ENCODE results near the gene PACS2.

DNA sequence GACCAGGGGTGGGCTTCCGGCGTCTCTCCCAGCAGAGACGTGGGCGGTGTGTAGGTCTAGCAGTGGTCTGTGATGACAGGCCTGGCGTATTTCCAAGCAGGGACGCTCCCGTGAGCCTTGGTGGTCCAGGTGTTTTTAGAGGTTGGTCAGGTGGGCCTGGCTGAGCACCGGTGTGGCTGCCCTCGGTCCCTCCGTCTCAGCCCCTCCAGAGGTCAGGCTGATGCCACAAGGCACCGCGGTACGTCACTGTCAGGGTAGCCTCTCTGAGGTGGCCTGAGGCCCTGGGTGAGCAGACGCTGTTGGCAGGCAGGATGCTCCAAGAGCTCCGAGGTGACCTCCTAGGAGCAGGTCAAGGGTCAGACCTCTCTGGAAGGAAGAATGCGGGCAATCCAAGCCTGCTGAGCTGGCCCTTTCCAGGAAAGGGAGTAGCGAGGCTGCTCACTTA is 118.6 kb downstream of the PACS2 start:
- TF ChIP-seq, protein P1, sequence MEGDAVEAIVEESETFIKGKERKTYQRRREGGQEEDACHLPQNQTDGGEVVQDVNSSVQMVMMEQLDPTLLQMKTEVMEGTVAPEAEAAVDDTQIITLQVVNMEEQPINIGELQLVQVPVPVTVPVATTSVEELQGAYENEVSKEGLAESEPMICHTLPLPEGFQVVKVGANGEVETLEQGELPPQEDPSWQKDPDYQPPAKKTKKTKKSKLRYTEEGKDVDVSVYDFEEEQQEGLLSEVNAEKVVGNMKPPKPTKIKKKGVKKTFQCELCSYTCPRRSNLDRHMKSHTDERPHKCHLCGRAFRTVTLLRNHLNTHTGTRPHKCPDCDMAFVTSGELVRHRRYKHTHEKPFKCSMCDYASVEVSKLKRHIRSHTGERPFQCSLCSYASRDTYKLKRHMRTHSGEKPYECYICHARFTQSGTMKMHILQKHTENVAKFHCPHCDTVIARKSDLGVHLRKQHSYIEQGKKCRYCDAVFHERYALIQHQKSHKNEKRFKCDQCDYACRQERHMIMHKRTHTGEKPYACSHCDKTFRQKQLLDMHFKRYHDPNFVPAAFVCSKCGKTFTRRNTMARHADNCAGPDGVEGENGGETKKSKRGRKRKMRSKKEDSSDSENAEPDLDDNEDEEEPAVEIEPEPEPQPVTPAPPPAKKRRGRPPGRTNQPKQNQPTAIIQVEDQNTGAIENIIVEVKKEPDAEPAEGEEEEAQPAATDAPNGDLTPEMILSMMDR (IDR thresholded peaks at IDR 0.05; ENCODE audit: extremely low read depth in 1 of 2, insufficient read depth in 1 of 2, low read depth in 1 of 2, low read length in 2 of 2): no peak
- TF ChIP-seq FOS (IDR thresholded peaks at IDR 0.05; ENCODE audit: borderline replicate concordance, insufficient read depth, low read length): no peak
- TF ChIP-seq EZH2 (IDR thresholded peaks at IDR 0.05; ENCODE audit: borderline replicate concordance, low read depth, low read length, severe bottlenecking): no peak
- TF ChIP-seq POLR2A (IDR thresholded peaks at IDR 0.05; ENCODE audit: low read depth, low read length): no peak
- no peak for TF ChIP-seq GATA2 (IDR thresholded peaks at IDR 0.05; ENCODE audit: insufficient read depth, insufficient read length, low read depth, low read length)
- no peak for TF ChIP-seq JUN (IDR thresholded peaks at IDR 0.05; ENCODE audit: borderline replicate concordance, insufficient read depth, insufficient read length, low read depth)
- TF ChIP-seq, protein P2, sequence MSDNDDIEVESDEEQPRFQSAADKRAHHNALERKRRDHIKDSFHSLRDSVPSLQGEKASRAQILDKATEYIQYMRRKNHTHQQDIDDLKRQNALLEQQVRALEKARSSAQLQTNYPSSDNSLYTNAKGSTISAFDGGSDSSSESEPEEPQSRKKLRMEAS (IDR thresholded peaks at IDR 0.05; ENCODE audit: insufficient read depth, insufficient read length): no peak
- TF ChIP-seq POLR2AphosphoS5 (IDR thresholded peaks at IDR 0.05; ENCODE audit: insufficient read depth, low read depth, low read length): no peak
